ENCODE measurements around the gene ZNF232. TPM values are rescaled to one million over a fixed set of nuclear protein-coding genes. Genes with fewer than 3 reads are reported as not detected.
A peak's percentile ranks its signal among the peaks of the same experiment; 100 is the strongest.
"Not testable (repeated sequence)": the region's sequence is repeated elsewhere in the genome, so short reads cannot be mapped to it uniquely, and the experiment has no call there.

ZNF232 gene
- 4.0 and 4.9 TPM in 2 replicates for total RNA-seq

- peak; percentile 85 to 93 for DNase-seq (ENCODE audit: low read depth in 2 of 2)
Observed at GRCh38 chr17:5111402-5112204, at the start of gene ZNF232. Gene ZNF232, minus strand, starts transcription at chr17:5111878. Its CDS starts 56 bp downstream, at chr17:5111822.

- not testable (repeated sequence) for DNase-seq (ENCODE audit: low read depth in 2 of 2)
Observed at GRCh38 chr17:5160702-5161101, 49.0 kb upstream of the ZNF232 start.

GRCh38 chr17:5146122-5146521, 34.4 kb upstream of the ZNF232 start:
- not testable (repeated sequence) for DNase-seq (ENCODE audit: low read depth in 2 of 2)

- not testable (repeated sequence) for DNase-seq (ENCODE audit: low read depth in 2 of 2)
Observed at GRCh38 chr17:5142877-5143276, 31.2 kb upstream of the ZNF232 start.

GRCh38 chr17:5139458-5139732, 27.7 kb upstream of the ZNF232 start:
- DNase-seq (ENCODE audit: low read depth in 2 of 2), result no peak

- DNase-seq (ENCODE audit: low read depth in 2 of 2), result no peak
Observed at GRCh38 chr17:5138616-5139457, 27.2 kb upstream of the ZNF232 start.

- DNase-seq (ENCODE audit: low read depth in 2 of 2), result not testable (repeated sequence)
Observed at GRCh38 chr17:5138198-5138544, 26.5 kb upstream of the ZNF232 start.

GRCh38 chr17:5137511-5138197, 26.0 kb upstream of the ZNF232 start:
- not testable (repeated sequence) for DNase-seq (ENCODE audit: low read depth in 2 of 2)

GRCh38 chr17:5136580-5137412, 25.1 kb upstream of the ZNF232 start:
- DNase-seq (ENCODE audit: low read depth in 2 of 2), result not testable (repeated sequence)

- no peak for DNase-seq (ENCODE audit: low read depth in 2 of 2)
Observed at GRCh38 chr17:5135726-5136579, 24.3 kb upstream of the ZNF232 start.

- not testable (repeated sequence) for DNase-seq (ENCODE audit: low read depth in 2 of 2)
Observed at GRCh38 chr17:5135131-5135712, 23.5 kb upstream of the ZNF232 start.

GRCh38 chr17:5134571-5134970, 22.9 kb upstream of the ZNF232 start:
- not testable (repeated sequence) for DNase-seq (ENCODE audit: low read depth in 2 of 2)

GRCh38 chr17:5133961-5134360, 22.3 kb upstream of the ZNF232 start:
- DNase-seq (ENCODE audit: low read depth in 2 of 2), result not testable (repeated sequence)

GRCh38 chr17:5133311-5133710, 21.6 kb upstream of the ZNF232 start:
- DNase-seq (ENCODE audit: low read depth in 2 of 2), result no peak

GRCh38 chr17:5132503-5133225, 21.0 kb upstream of the ZNF232 start:
- not testable (repeated sequence) for DNase-seq (ENCODE audit: low read depth in 2 of 2)

GRCh38 chr17:5131799-5132502, 20.3 kb upstream of the ZNF232 start:
- not testable (repeated sequence) for DNase-seq (ENCODE audit: low read depth in 2 of 2)

- no peak for DNase-seq (ENCODE audit: low read depth in 2 of 2)
Observed at GRCh38 chr17:5131146-5131715, 19.6 kb upstream of the ZNF232 start.

GRCh38 chr17:5130687-5131086, 19.0 kb upstream of the ZNF232 start:
- DNase-seq (ENCODE audit: low read depth in 2 of 2), result not testable (repeated sequence)
